ENCODE measurements around the gene RNF115. TPM values are rescaled to one million over a fixed set of nuclear protein-coding genes. Genes with fewer than 3 reads are reported as not detected.

The RNF115 gene
- 12.5 and 19.9 TPM in 2 replicates for total RNA-seq

GRCh38 chr1:145823565-145824498 is at the start of gene RNF115, which contains the start of gene POLR3C:
TSS of gene RNF115 (minus strand) at chr1:145824095. CDS start at chr1:145823873, 222 bp downstream.
TSS of gene POLR3C (plus strand) at chr1:145824200. CDS start at chr1:145825777, 1,577 bp downstream.

DNA sequence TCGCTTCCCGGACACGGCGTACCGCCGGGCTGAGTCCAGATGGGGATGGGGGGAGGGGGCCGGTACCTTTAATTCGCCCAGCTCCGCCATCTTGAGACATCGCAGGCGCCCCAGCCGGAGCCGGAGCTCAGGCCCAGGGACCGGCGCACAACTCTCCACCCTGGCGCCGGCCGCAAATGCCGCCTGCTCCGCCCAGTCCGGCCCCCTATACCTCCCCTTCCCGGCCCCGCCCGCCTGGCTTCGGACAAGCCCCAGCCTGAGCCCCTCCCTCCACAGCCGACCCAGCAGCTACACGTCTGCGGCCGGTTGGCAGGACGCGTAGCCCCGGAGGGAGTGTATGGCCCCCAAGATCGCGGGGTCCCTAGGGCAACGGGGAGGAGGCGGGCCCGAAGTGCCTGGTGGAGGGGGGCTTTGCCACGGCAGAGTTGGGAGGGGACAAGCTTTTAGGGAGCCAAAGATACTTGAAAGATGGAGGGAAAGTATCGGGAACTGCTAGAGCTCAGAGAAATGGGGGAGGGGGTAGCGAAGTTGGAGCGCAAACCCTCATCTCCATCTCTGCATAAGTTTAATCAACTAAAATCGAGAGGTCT is 35.1 kb upstream of the RNF115 start, which contains the start of gene PIAS3:
Gene PIAS3 (minus strand): TSS at position 181 of the 590 bp plus-strand sequence. CDS start 91 bp downstream, at position 90.

GRCh38 chr1:145845514-145846161 is 21.7 kb upstream of the RNF115 start, which contains the start of gene NUDT17:
TSS of gene NUDT17 (plus strand) at chr1:145845630. CDS start at chr1:145845641, 11 bp downstream.

DNA sequence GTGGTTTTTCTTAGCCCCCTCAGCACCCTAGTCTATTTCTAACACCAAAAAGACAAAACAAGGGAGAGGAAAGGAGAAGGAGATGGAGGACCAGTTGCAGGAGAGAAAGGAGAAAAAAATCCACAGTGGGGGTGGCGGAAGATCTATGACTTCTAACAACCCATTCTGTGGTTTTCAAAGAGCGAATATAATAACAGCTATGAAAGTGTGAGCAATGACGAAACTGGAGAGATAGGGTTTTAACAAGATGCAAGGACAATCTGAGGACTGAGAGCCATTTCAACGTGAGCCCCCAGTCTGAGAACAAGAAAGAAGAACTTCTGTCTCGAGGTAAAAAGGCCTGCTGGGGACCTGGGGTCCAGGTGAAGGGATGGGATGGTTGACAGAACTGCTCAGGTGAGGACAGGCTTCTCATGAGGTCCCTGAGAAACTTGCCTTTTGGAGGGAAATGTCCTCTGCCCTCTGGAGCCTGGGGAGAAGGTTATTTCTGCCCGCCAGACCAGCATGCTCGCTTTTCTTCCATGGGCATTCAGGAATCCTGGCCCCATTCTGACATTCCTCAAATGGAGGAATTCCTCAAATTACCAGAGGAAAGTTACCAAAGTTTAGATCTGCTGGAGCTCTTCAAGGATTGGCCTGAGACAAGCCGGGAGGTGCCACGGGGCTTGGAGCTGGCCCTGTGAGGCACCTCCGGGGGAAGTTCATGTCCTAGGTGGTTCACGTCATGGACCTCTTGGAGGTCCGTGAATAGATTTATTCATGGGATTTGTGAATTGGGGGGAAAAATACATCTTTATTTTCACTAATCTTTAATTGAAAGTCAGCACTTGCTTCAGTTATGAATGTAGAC is 104.4 kb downstream of the RNF115 start, which contains the start of gene CD160:
Gene CD160 (plus strand): TSS at position 270 of the 850 bp plus-strand sequence. CDS start 8,829 bp downstream, outside the sequence.

DNA sequence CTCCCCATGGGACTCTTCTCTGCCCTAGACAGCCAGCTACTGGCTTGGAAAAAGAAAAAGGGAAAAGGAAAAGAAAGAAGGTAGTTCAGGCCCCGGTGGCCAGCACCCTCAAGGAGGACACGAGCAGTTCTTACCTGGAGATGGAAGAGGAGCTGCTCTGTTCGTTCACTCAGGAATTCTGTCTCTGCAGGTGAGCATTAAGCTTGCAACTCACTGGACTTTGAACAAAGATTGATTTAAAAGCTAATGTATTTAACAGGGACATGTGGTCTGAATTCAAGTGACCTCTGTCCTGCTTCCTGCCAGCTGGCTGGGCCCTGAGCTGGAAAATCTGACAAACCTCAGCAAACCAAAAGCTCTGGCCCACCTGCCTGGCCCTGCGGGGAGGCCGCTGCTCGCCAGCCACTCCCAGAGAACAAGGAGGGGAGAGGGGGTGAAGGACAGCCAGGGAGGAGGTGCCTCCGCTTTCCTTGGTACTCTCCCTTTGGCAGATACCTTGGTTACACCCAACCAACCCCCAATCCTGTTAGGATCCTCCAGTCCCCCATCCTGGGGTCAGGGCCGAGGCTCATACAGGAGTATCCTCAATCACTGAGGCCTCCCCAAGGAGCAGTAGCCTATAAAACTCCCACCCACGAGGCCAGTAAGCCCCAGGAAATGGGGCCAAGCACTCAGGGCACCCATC is 116.6 kb downstream of the RNF115 start, which contains the start of gene PDZK1:
Gene PDZK1 (minus strand): TSS at position 186 of the 685 bp plus-strand sequence. CDS start 19,347 bp downstream, outside the sequence.

Other genes starting within 250 kb of the RNF115 start
- 21.9 and 23.7 TPM in 2 replicates for gene GPR89A, start 216.1 kb downstream of the RNF115 start, total RNA-seq
- 0.69 and 1.7 TPM in 2 replicates for gene PDZK1, start 116.7 kb downstream of the RNF115 start, total RNA-seq
- gene CD160, start 104.6 kb downstream of the RNF115 start, total RNA-seq: not detected in 2 replicates
- 31.4 and 31.7 TPM in 2 replicates for gene POLR3C, start 105 bp upstream of the RNF115 start, total RNA-seq
- gene NUDT17, start 21.5 kb upstream of the RNF115 start, total RNA-seq: 1.6 and 2.4 TPM in 2 replicates
- 4.9 and 6.5 TPM in 2 replicates for gene PIAS3, start 35.0 kb upstream of the RNF115 start, total RNA-seq
- 2.9 and 5.2 TPM in 2 replicates for gene ANKRD35, start 61.8 kb upstream of the RNF115 start, total RNA-seq
- gene ITGA10, start 86.0 kb upstream of the RNF115 start, total RNA-seq: 1.1 and 3.8 TPM in 2 replicates
- 26.5 and 27.6 TPM in 2 replicates for gene PEX11B, start 94.6 kb upstream of the RNF115 start, total RNA-seq
- 98.8 and 98.9 TPM in 2 replicates for gene RBM8A, start 103.4 kb upstream of the RNF115 start, total RNA-seq
- 9.6 and 12.5 TPM in 2 replicates for gene LIX1L, start 133.9 kb upstream of the RNF115 start, total RNA-seq
- gene ANKRD34A, start 140.5 kb upstream of the RNF115 start, total RNA-seq: 0.09 and 0.32 TPM in 2 replicates
- gene POLR3GL, start 140.6 kb upstream of the RNF115 start, total RNA-seq: 22.6 and 26.2 TPM in 2 replicates
- 318 and 471 TPM in 2 replicates for gene TXNIP, start 172.5 kb upstream of the RNF115 start, total RNA-seq
- not detected in 2 replicates for gene HJV, start 197.6 kb upstream of the RNF115 start, total RNA-seq